ENCODE data around the gene SPACA6. TPM values are rescaled to one million over a fixed set of nuclear protein-coding genes. Genes with fewer than 3 reads are reported as not detected.
A peak's percentile ranks its signal among the peaks of the same experiment; 100 is the strongest.

The SPACA6 gene
- polyA plus RNA-seq, 1 experiment: 8.5 TPM

GRCh38 chr19:51688671-51689571 lies 4.2 kb upstream of the SPACA6 start:
- peak; percentile 82 for DNase-seq (ENCODE audit: low read depth)
- ChIA-PET POLR2A (interaction anchor here (0.6 to 1.0 kb wide), 3 partner anchors 21 to 349 kb away, joined by 3 to 6 read pairs (median 3); no protein-coding TSS in a partner anchor), CTCF (interaction anchor here (0.5 to 1.9 kb wide), 5 partner anchors 10 to 216 kb away, joined by 3 to 14 read pairs (median 3); no protein-coding TSS in a partner anchor)
- Histone ChIP-seq H3K4me3 (ENCODE audit: low read depth, low read length) (peak overlapping the region; percentile 77), H3K27me3 (ENCODE audit: control insufficient read depth, insufficient read depth, low read length) (no peaks in the 10 kb centered on the region), H3K36me3 (ENCODE audit: control insufficient read depth, insufficient read depth, low read length) (peaks cover 6% of the 10 kb centered on the region; the same call in 1 of the 2 replicates)
- no peak for TF ChIP-seq CTCF (IDR thresholded peaks at IDR 0.05; ENCODE audit: insufficient read depth, low read depth, low read length)

- ChIA-PET POLR2A (interaction anchor here (0.6 kb wide), 1 partner anchor 9 kb away, joined by 3 read pairs; no protein-coding TSS in a partner anchor), CTCF (interaction anchor here (0.9 to 1.9 kb wide), 2 partner anchors 29 kb away, joined by 3 to 14 read pairs; no protein-coding TSS in a partner anchor)
- H3K4me3 ChIP-seq (ENCODE audit: low read depth, low read length): peak overlapping the region; percentile 77
- H3K36me3 ChIP-seq (ENCODE audit: control insufficient read depth, insufficient read depth, low read length): peaks cover 12% of the 10 kb centered on the region
- DNase-seq (ENCODE audit: low read depth): no peak
- TF ChIP-seq CTCF (IDR thresholded peaks at IDR 0.05; ENCODE audit: insufficient read depth, low read depth, low read length): no peak
- no peaks in the 10 kb centered on the region for H3K27me3 ChIP-seq (ENCODE audit: control insufficient read depth, insufficient read depth, low read length)
These were observed 3.2 kb upstream of the SPACA6 start for GRCh38 chr19:51689751-51690453.

- H3K27me3 ChIP-seq (ENCODE audit: control insufficient read depth, insufficient read depth, low read length): no peaks in the 10 kb centered on the region
- ChIA-PET POLR2A (interaction anchor here (0.6 kb wide), 1 partner anchor 8 kb away, joined by 3 read pairs; no protein-coding TSS in a partner anchor), CTCF (interaction anchor here (0.9 kb wide), 1 partner anchor 29 kb away, joined by 3 read pairs; no protein-coding TSS in a partner anchor)
- DNase-seq (ENCODE audit: low read depth): no peak
- peaks cover 16% of the 10 kb centered on the region for H3K36me3 ChIP-seq (ENCODE audit: control insufficient read depth, insufficient read depth, low read length)
- H3K4me3 ChIP-seq (ENCODE audit: low read depth, low read length): peak overlapping the region; percentile 77
- TF ChIP-seq CTCF (IDR thresholded peaks at IDR 0.05; ENCODE audit: insufficient read depth, low read depth, low read length): no peak
These were observed 2.6 kb upstream of the SPACA6 start for GRCh38 chr19:51690454-51691073.

- CTCF ChIA-PET: interaction anchor here (0.9 kb wide), 1 partner anchor 30 kb away, joined by 3 read pairs; no protein-coding TSS in a partner anchor
These were observed 2.0 kb upstream of the SPACA6 start for GRCh38 chr19:51691074-51691583.

More at GRCh38 chr19:51691074-51691583, 2.0 kb upstream of the SPACA6 start:
- Histone ChIP-seq H3K4me3 (ENCODE audit: low read depth, low read length) (peak overlapping the region; percentile 77), H3K36me3 (ENCODE audit: control insufficient read depth, insufficient read depth, low read length) (peaks cover 16% of the 10 kb centered on the region), H3K27me3 (ENCODE audit: control insufficient read depth, insufficient read depth, low read length) (no peaks in the 10 kb centered on the region)
- TF ChIP-seq CTCF (IDR thresholded peaks at IDR 0.05; ENCODE audit: insufficient read depth, low read depth, low read length): no peak
- POLR2A ChIA-PET: no interaction called here
- no peak for DNase-seq (ENCODE audit: low read depth)

Measured in BJ (cell line).